Measurements from ENCODE around the gene DNM2.

DNM2 gene

GRCh38 chr19:10690341-10690781, 27.5 kb upstream of the DNM2 start:
- in situ Hi-C loops (cut with HindIII; ENCODE audit: low sequenced_read_pairs), result no loop called here

- in situ Hi-C loops (cut with HindIII; ENCODE audit: low sequenced_read_pairs), result no loop called here
Observed at GRCh38 chr19:10691178-10691881, 26.5 kb upstream of the DNM2 start.

GRCh38 chr19:10691883-10692282, 26.0 kb upstream of the DNM2 start:
- in situ Hi-C loops (cut with HindIII; ENCODE audit: low sequenced_read_pairs), result no loop called here

- in situ Hi-C loops (cut with HindIII; ENCODE audit: low sequenced_read_pairs), result no loop called here
Observed at GRCh38 chr19:10692673-10693264, 25.1 kb upstream of the DNM2 start.

GRCh38 chr19:10694706-10695307, 23.1 kb upstream of the DNM2 start:
- in situ Hi-C loops (cut with HindIII; ENCODE audit: low sequenced_read_pairs), result no loop called here

GRCh38 chr19:10695401-10696398, 22.2 kb upstream of the DNM2 start:
- in situ Hi-C loops (cut with HindIII; ENCODE audit: low sequenced_read_pairs), result no loop called here

GRCh38 chr19:10699650-10700335, 18.1 kb upstream of the DNM2 start:
- in situ Hi-C loops (cut with HindIII; ENCODE audit: low sequenced_read_pairs), result no loop called here

- in situ Hi-C loops (cut with HindIII; ENCODE audit: low sequenced_read_pairs), result no loop called here
Observed at GRCh38 chr19:10701955-10702525, 15.8 kb upstream of the DNM2 start.

- in situ Hi-C loops (cut with HindIII; ENCODE audit: low sequenced_read_pairs), result no loop called here
Observed at GRCh38 chr19:10706990-10707389, 10.9 kb upstream of the DNM2 start.

GRCh38 chr19:10707440-10707839, 10.4 kb upstream of the DNM2 start:
- in situ Hi-C loops (cut with HindIII; ENCODE audit: low sequenced_read_pairs), result no loop called here

GRCh38 chr19:10708291-10708690, 9.6 kb upstream of the DNM2 start:
- in situ Hi-C loops (cut with HindIII; ENCODE audit: low sequenced_read_pairs), result no loop called here

- in situ Hi-C loops (cut with HindIII; ENCODE audit: low sequenced_read_pairs), result no loop called here
Observed at GRCh38 chr19:10712045-10712444, 5.8 kb upstream of the DNM2 start.

- in situ Hi-C loops (cut with HindIII; ENCODE audit: low sequenced_read_pairs), result no loop called here
Observed at GRCh38 chr19:10712754-10713153, 5.1 kb upstream of the DNM2 start.

- in situ Hi-C loops (cut with HindIII; ENCODE audit: low sequenced_read_pairs), result no loop called here
Observed at GRCh38 chr19:10713317-10713716, 4.6 kb upstream of the DNM2 start.

- in situ Hi-C loops (cut with HindIII; ENCODE audit: low sequenced_read_pairs), result no loop called here
Observed at GRCh38 chr19:10717054-10717355, 874 bp upstream of the DNM2 start.

GRCh38 chr19:10718205-10719196, 622 bp downstream of the DNM2 start:
- in situ Hi-C loops (cut with HindIII; ENCODE audit: low sequenced_read_pairs), result no loop called here

GRCh38 chr19:10719466-10719961, 1.6 kb downstream of the DNM2 start:
- in situ Hi-C loops (cut with HindIII; ENCODE audit: low sequenced_read_pairs), result no loop called here

GRCh38 chr19:10720607-10721125, 2.8 kb downstream of the DNM2 start:
- in situ Hi-C loops (cut with HindIII; ENCODE audit: low sequenced_read_pairs), result no loop called here

GRCh38 chr19:10723591-10723990, 5.7 kb downstream of the DNM2 start:
- in situ Hi-C loops (cut with HindIII; ENCODE audit: low sequenced_read_pairs), result no loop called here
